ENCODE data around the gene ADAMTS17.

DNA sequence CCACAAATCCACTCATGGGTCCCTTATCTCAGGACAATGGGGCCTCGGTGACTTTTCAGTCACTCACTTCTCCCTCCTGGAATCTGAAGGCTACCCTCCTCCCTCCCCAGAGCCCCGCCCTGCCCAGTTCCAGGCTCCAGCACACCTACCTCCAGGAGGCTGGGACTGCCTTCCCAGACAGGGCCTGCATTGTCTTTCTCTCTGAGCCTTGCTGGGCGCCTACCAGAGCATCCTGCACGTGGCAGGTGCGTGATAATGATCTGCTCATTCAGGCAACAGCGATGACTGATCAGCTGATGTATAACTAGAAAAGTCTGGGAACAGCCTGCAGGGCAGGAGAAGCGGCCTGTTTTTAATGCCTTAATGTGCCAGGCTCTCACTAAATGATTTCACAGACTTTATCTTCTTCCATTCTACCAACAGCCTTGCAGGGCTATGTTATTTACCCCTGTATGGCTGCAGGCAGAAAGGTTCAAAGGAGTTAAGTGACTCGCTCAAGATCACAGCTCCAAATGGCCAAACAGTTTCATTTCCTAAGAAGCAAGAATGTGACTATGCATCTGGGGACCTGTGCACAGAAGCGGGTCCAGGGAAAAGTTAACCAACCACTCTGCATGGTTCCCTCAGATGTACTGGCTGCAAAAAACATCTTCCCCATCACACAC, 6.3 kb downstream of the ADAMTS17 start:
- TF ChIP-seq, protein P1, sequence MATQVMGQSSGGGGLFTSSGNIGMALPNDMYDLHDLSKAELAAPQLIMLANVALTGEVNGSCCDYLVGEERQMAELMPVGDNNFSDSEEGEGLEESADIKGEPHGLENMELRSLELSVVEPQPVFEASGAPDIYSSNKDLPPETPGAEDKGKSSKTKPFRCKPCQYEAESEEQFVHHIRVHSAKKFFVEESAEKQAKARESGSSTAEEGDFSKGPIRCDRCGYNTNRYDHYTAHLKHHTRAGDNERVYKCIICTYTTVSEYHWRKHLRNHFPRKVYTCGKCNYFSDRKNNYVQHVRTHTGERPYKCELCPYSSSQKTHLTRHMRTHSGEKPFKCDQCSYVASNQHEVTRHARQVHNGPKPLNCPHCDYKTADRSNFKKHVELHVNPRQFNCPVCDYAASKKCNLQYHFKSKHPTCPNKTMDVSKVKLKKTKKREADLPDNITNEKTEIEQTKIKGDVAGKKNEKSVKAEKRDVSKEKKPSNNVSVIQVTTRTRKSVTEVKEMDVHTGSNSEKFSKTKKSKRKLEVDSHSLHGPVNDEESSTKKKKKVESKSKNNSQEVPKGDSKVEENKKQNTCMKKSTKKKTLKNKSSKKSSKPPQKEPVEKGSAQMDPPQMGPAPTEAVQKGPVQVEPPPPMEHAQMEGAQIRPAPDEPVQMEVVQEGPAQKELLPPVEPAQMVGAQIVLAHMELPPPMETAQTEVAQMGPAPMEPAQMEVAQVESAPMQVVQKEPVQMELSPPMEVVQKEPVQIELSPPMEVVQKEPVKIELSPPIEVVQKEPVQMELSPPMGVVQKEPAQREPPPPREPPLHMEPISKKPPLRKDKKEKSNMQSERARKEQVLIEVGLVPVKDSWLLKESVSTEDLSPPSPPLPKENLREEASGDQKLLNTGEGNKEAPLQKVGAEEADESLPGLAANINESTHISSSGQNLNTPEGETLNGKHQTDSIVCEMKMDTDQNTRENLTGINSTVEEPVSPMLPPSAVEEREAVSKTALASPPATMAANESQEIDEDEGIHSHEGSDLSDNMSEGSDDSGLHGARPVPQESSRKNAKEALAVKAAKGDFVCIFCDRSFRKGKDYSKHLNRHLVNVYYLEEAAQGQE (IDR thresholded peaks at IDR 0.05; ENCODE audit: insufficient read depth in 1 of 2, low read depth in 2 of 2, low read length in 1 of 2), result no peak
- no peak for TF ChIP-seq CTCF (IDR thresholded peaks at IDR 0.05)
- no peak for TF ChIP-seq POLR2AphosphoS5 (IDR thresholded peaks at IDR 0.05; ENCODE audit: low read depth, low read length)
